ENCODE measurements around the gene FKBP8. TPM values are rescaled to one million over a fixed set of nuclear protein-coding genes. Genes with fewer than 3 reads are reported as not detected.

The FKBP8 gene
- total RNA-seq, 1 experiment from 2014 or later: 286 TPM

- no peak for DNase-seq (ENCODE audit: low spot score)
These were observed 41.1 kb downstream of the FKBP8 start for GRCh38 chr19:18502246-18502637.

GRCh38 chr19:18501832-18502231 is 41.5 kb downstream of the FKBP8 start:
- DNase-seq (ENCODE audit: low spot score): no peak

- DNase-seq (ENCODE audit: low spot score): no peak
These were observed 42.0 kb downstream of the FKBP8 start for GRCh38 chr19:18501351-18501750.

GRCh38 chr19:18500799-18501198 is 42.6 kb downstream of the FKBP8 start:
- DNase-seq (ENCODE audit: low spot score): no peak

- no peak for DNase-seq (ENCODE audit: low spot score)
These were observed 43.0 kb downstream of the FKBP8 start for GRCh38 chr19:18500376-18500775.

GRCh38 chr19:18499055-18499775 is 44.2 kb downstream of the FKBP8 start:
- no peak for DNase-seq (ENCODE audit: low spot score)

GRCh38 chr19:18496980-18497256 is 46.5 kb downstream of the FKBP8 start:
- DNase-seq (ENCODE audit: low spot score): no peak

- peak; percentile 83 for DNase-seq (ENCODE audit: low spot score)
These were observed 47.0 kb downstream of the FKBP8 start for GRCh38 chr19:18496167-18496979.

GRCh38 chr19:18495204-18495911 is 48.0 kb downstream of the FKBP8 start:
- no peak for DNase-seq (ENCODE audit: low spot score)

GRCh38 chr19:18494267-18494607 is 49.1 kb downstream of the FKBP8 start:
- no peak for DNase-seq (ENCODE audit: low spot score)

GRCh38 chr19:18493440-18494266 is 49.7 kb downstream of the FKBP8 start:
- DNase-seq (ENCODE audit: low spot score): no peak

- DNase-seq (ENCODE audit: low spot score): no peak
These were observed 51.1 kb downstream of the FKBP8 start for GRCh38 chr19:18491995-18492953.

GRCh38 chr19:18490728-18491127 is 52.6 kb downstream of the FKBP8 start:
- no peak for DNase-seq (ENCODE audit: low spot score)

GRCh38 chr19:18489627-18490184 is 53.7 kb downstream of the FKBP8 start:
- DNase-seq (ENCODE audit: low spot score): no peak

GRCh38 chr19:18488838-18489626 is 54.3 kb downstream of the FKBP8 start:
- no peak for DNase-seq (ENCODE audit: low spot score)

- peak; percentile 36 for DNase-seq (ENCODE audit: low spot score)
These were observed 55.0 kb downstream of the FKBP8 start for GRCh38 chr19:18488403-18488723.

- no peak for DNase-seq (ENCODE audit: low spot score)
These were observed 55.6 kb downstream of the FKBP8 start for GRCh38 chr19:18487576-18488402.

- DNase-seq (ENCODE audit: low spot score): no peak
These were observed 56.6 kb downstream of the FKBP8 start for GRCh38 chr19:18486746-18487145.

GRCh38 chr19:18484992-18485391 is 58.4 kb downstream of the FKBP8 start:
- no peak for DNase-seq (ENCODE audit: low spot score)
